SU-DHL-6 (cell line): ENCODE measurements around the gene D2HGDH.

ENCODE experiments used
- CTCF ChIP-seq: fragments of 200-600 bp; sonication (generic); IDR thresholded peaks from one replicate; pipeline ENCODE4 v1.5.1; 2017; ENCODE audit warnings: antibody characterized with exemption, mild to moderate bottlenecking, low read length, moderate library complexity; ENCODE audit not compliant: insufficient read depth, poor library complexity, severe bottlenecking
- EZH2phosphoT487 ChIP-seq: fragments of 200-600 bp; sonication (generic), shearing (Covaris generic); conservative IDR thresholded peaks from 2 replicates; pipeline ENCODE4 v1.6.1; 2018; ENCODE audit warnings: mild to moderate bottlenecking, antibody characterized with exemption, low read length, moderate library complexity, mixed read lengths

GRCh38 chr2:241733391-241734207 is 831 bp upstream of the D2HGDH start:
- no peak for TF ChIP-seq CTCF
- no peak for TF ChIP-seq EZH2phosphoT487
